Measurements from ENCODE around the gene ANKMY1. TPM values are rescaled to one million over a fixed set of nuclear protein-coding genes. Genes with fewer than 3 reads are reported as not detected.

Gene ANKMY1
- total and polyA plus RNA-seq, 2 of the 8 experiments (the other 6 are each of a cell fraction or from before 2014, with no cell fraction given) = 4.5 to 4.8 TPM

- no peak overlapping the region for H2AK5ac ChIP-seq (ENCODE audit: low read depth, low read length)
- H3K18ac ChIP-seq (ENCODE audit: extremely low read depth, low read length) = no peak overlapping the region
- H2BK5ac ChIP-seq (ENCODE audit: low read depth, low read length) = no peak overlapping the region
- H2BK15ac ChIP-seq (ENCODE audit: low read length) = no peak overlapping the region
- H2BK120ac ChIP-seq (replicated peaks; ENCODE audit: low read depth, low read length) = no peak overlapping the region
- WGBS, 2 experiments (ENCODE audit: extremely low coverage in 1 of 2, insufficient coverage in 1 of 2, insufficient read length in 1 of 2, insufficient replicate concordance in 2 of 2, low coverage in 1 of 2, low lambda C conversion rate in 2 of 2, missing lambda C conversion rate in 1 of 2) = 87% methylated on average over 8 of the region's 8 CpGs; no CpG with 5 or more reads in 1 of the 2 experiments
- H3K23ac ChIP-seq (ENCODE audit: insufficient read length) = no peak overlapping the region
- H3K23me2 ChIP-seq (ENCODE audit: low read depth, low read length) = no peaks in the 10 kb centered on the region
- FAIRE-seq (no peak), DNase-seq (ENCODE audit: low read depth in 1 of 2, low spot score in 2 of 2) (no peak)
- H3K79me1 ChIP-seq (ENCODE audit: low read depth, low read length) = peaks cover 7% of the 10 kb centered on the region
- POLR2A ChIA-PET (ENCODE audit: partially characterized antibody) = interaction anchor here (1.4 kb wide), 1 partner anchor 13 kb away, joined by 3 read pairs; no protein-coding TSS in a partner anchor
- no peak overlapping the region for H4K91ac ChIP-seq (replicated peaks; ENCODE audit: insufficient read length, low read length)
- H3K9me3 ChIP-seq (ENCODE audit: insufficient read depth in 2 of 2, low read depth in 1 of 2, low read length in 1 of 2) = no peaks in the 10 kb centered on the region
- no peaks in the 10 kb centered on the region for H3K27me3 ChIP-seq (replicated peaks in 1 of 4; ENCODE audit: control insufficient read depth in 3 of 4, extremely low read depth in 1 of 4, insufficient read depth in 3 of 4, low read length in 3 of 4)
- H3K27ac ChIP-seq (ENCODE audit: low read depth, low read length) = no peak overlapping the region
- no peak overlapping the region for H3K4me2 ChIP-seq (ENCODE audit: insufficient read depth in 1 of 2, low read depth in 2 of 2, low read length in 2 of 2)
- H3K4me1 ChIP-seq (replicated peaks in 1 of 4; ENCODE audit: control insufficient read depth in 3 of 4, insufficient read depth in 4 of 4, low read length in 3 of 4) = peaks cover 0 to 9% (median 0%) of the 10 kb centered on the region in 4 experiments; a peak in 2 of 7 replicates
- no peak overlapping the region for H3K14ac ChIP-seq (ENCODE audit: insufficient read length)
- no peak overlapping the region for H2BK12ac ChIP-seq (ENCODE audit: low read depth, low read length)
- no peaks in the 10 kb centered on the region for H3K36me3 ChIP-seq (ENCODE audit: control insufficient read depth in 2 of 4, insufficient read depth in 4 of 4, low read length in 3 of 4)
- CTCF ChIA-PET (ENCODE audit: partially characterized antibody) = interaction anchor here (1.1 to 1.2 kb wide), 2 partner anchors 13 to 16 kb away, joined by 3 to 5 read pairs; no protein-coding TSS in a partner anchor
- H4K8ac ChIP-seq (ENCODE audit: extremely low read depth, insufficient read depth, low read length) = no peak overlapping the region
- H4K5ac ChIP-seq (ENCODE audit: insufficient read length, low read depth, low read length) = no peak overlapping the region
- no peak overlapping the region for H3K4me3 ChIP-seq (ENCODE audit: extremely low read depth in 1 of 4, insufficient read depth in 2 of 4, low read depth in 3 of 4, low read length in 4 of 4)
- H2BK20ac ChIP-seq (ENCODE audit: low read length) = no peak overlapping the region
- no peak overlapping the region for H3K9ac ChIP-seq (replicated peaks in 1 of 4; ENCODE audit: extremely low read depth in 1 of 4, low read depth in 3 of 4, low read length in 3 of 4)
- no peak overlapping the region for H2AFZ ChIP-seq (ENCODE audit: low read length)
- H3K56ac ChIP-seq (replicated peaks; ENCODE audit: insufficient read length, low read depth, low read length) = no peak overlapping the region
- peaks cover 9 to 19% of the 10 kb centered on the region in 2 experiments for H4K20me1 ChIP-seq (replicated peaks in 1 of 2; ENCODE audit: control insufficient read depth in 1 of 2, insufficient read depth in 2 of 2, low read length in 2 of 2)
- no peak overlapping the region for H3K4ac ChIP-seq (replicated peaks; ENCODE audit: insufficient read length, low read depth, low read length)
- H3K79me2 ChIP-seq (ENCODE audit: control insufficient read depth in 1 of 2, insufficient read depth in 2 of 2, low read length in 2 of 2) = 0 out of 4 replicates have a peak, but pooled peaks cover 0 to 5% of the 10 kb centered on the region in 2 experiments
- no peak for TF ChIP-seq ZNF274 (IDR thresholded peaks at IDR 0.05; ENCODE audit: borderline replicate concordance, extremely low read depth, low read length)
- no peak for TF ChIP-seq RAD21 (IDR thresholded peaks at IDR 0.05 in 1 of 2, conservative IDR thresholded peaks at IDR 0.05 in 1 of 2; ENCODE audit: low read depth in 2 of 2, low read length in 2 of 2)
- no peak for TF ChIP-seq SP1 (IDR thresholded peaks at IDR 0.05; ENCODE audit: low read depth, low read length)
- TF ChIP-seq EGR1 (IDR thresholded peaks at IDR 0.05; ENCODE audit: borderline replicate concordance, low read depth, low read length) = no peak
- no peak for TF ChIP-seq BACH1 (IDR thresholded peaks at IDR 0.05; ENCODE audit: low read length)
- TF ChIP-seq CBX5 (IDR thresholded peaks at IDR 0.05; ENCODE audit: low read depth, low read length) = no peak
- TF ChIP-seq E2F6 (IDR thresholded peaks at IDR 0.05) = no peak
- TF ChIP-seq CREB1 (IDR thresholded peaks at IDR 0.05) = no peak
- no peak for TF ChIP-seq KDM1A (IDR thresholded peaks at IDR 0.05; ENCODE audit: borderline replicate concordance, low read length)
- no peak for TF ChIP-seq SP4 (IDR thresholded peaks at IDR 0.05; ENCODE audit: low read length)
- no peak for TF ChIP-seq TBP (IDR thresholded peaks at IDR 0.05; ENCODE audit: low read depth, low read length)
- TF ChIP-seq SAP30 (IDR thresholded peaks at IDR 0.05; ENCODE audit: insufficient read depth, insufficient replicate concordance, low read length) = no peak
- TF ChIP-seq YY1 (IDR thresholded peaks at IDR 0.05; ENCODE audit: low read depth, low read length) = no peak
- TF ChIP-seq CHD1 (IDR thresholded peaks at IDR 0.05; ENCODE audit: low read depth, low read length) = no peak
- no peak for TF ChIP-seq TAF1 (IDR thresholded peaks at IDR 0.05; ENCODE audit: low read depth, low read length)
Observed at GRCh38 chr2:240578488-240578887, 20.7 kb upstream of the ANKMY1 start.
